Smooth muscle cell (in vitro differentiated cells): ENCODE results near the gene AMFR. TPM values are rescaled to one million over a fixed set of nuclear protein-coding genes. Genes with fewer than 3 reads are reported as not detected.

Source experiments
- DNase-seq: peaks from one replicate; lab custom pipeline; 2025; ENCODE audit not compliant: unreplicated experiment; lab: John Stamatoyannopoulos, UW
- H2AFZ ChIP-seq: fragments of 200-600 bp; sonication (generic); 2 replicates; pipeline ENCODE4 v1.6.0; 2016; ENCODE audit warnings: antibody characterized with exemption, low read depth, mild to moderate bottlenecking
- H3F3A ChIP-seq: fragments of 200-600 bp; sonication (generic); 2 replicates; pipeline ENCODE4 v1.6.0; 2017; ENCODE audit warnings: antibody characterized with exemption, low read depth
- H3K27ac ChIP-seq: fragments of 200-600 bp; sonication (generic); 2 replicates; pipeline ENCODE4 v1.5.1; 2016; ENCODE audit warnings: low read depth, mild to moderate bottlenecking
- H3K27me3 ChIP-seq: fragments of 200-600 bp; sonication (generic); 2 replicates; pipeline ENCODE4 v1.6.1; 2016; ENCODE audit warnings: low read depth, mild to moderate bottlenecking
- H3K36me3 ChIP-seq: fragments of 200-600 bp; sonication (generic); 2 replicates; pipeline ENCODE4 v1.5.1; 2016; ENCODE audit warnings: low read depth
- H3K4me1 ChIP-seq: fragments of 200-600 bp; sonication (generic); 2 replicates; pipeline ENCODE4 v1.5.1; 2016; ENCODE audit warnings: low read depth
- H3K4me2 ChIP-seq: fragments of 200-600 bp; sonication (generic); 2 replicates; pipeline ENCODE4 v1.6.0; 2016; ENCODE audit warnings: mild to moderate bottlenecking
- H3K4me3 ChIP-seq: fragments of 200-600 bp; sonication (generic); 2 replicates; pipeline ENCODE4 v1.5.1; 2016; ENCODE audit warnings: mild to moderate bottlenecking
- H3K79me2 ChIP-seq: fragments of 200-600 bp; sonication (generic); 2 replicates; pipeline ENCODE4 v1.6.0; 2016; ENCODE audit warnings: low read depth, mild to moderate bottlenecking
- H3K9ac ChIP-seq: fragments of 200-600 bp; sonication (generic); 2 replicates; pipeline ENCODE4 v1.6.0; 2016; ENCODE audit warnings: low read depth
- H3K9me3 ChIP-seq: fragments of 200-600 bp; sonication (generic); replicated peaks from 2 replicates; pipeline ENCODE4 v1.5.1; 2016; ENCODE audit warnings: low read depth
- H4K20me1 ChIP-seq: fragments of 200-600 bp; sonication (generic); 2 replicates; pipeline ENCODE4 v1.6.0; 2016; ENCODE audit warnings: low read depth
- WGBS: methylation state at CpG from one replicate; pipeline ENCODE4 v1.1.7; 2016; ENCODE audit warnings: low lambda C conversion rate; 5-methylcytosine and 5-hydroxymethylcytosine counted together
- polyA plus RNA-seq: library from polyadenylated mRNA; unstranded; fragments of >200 nt; fragmentation: Nextera tagmentation; extraction: Ambion mirVana; gene quantifications from 2 replicates; pipeline ENCODE4 v1.2.1, GENCODE V29; 2016
- total RNA-seq: library from RNA; depleted of rRNA; stranded (reverse); fragments of >200 nt; gene quantifications from 2 replicates; pipeline ENCODE4 v1.2.3, GENCODE V29; 2014
- TF ChIP-seq, protein P1 (sequence below): fragments of 200-600 bp; sonication (generic); IDR thresholded peaks from 2 replicates; pipeline ENCODE4 v1.5.1; 2017; ENCODE audit warnings: borderline replicate concordance, mild to moderate bottlenecking, antibody characterized with exemption; ENCODE audit not compliant: insufficient read depth, poor library complexity, severe bottlenecking

The AMFR gene
- total and polyA plus RNA-seq, 2 experiments from 2014 or later = 45.2 to 76.6 TPM

DNA sequence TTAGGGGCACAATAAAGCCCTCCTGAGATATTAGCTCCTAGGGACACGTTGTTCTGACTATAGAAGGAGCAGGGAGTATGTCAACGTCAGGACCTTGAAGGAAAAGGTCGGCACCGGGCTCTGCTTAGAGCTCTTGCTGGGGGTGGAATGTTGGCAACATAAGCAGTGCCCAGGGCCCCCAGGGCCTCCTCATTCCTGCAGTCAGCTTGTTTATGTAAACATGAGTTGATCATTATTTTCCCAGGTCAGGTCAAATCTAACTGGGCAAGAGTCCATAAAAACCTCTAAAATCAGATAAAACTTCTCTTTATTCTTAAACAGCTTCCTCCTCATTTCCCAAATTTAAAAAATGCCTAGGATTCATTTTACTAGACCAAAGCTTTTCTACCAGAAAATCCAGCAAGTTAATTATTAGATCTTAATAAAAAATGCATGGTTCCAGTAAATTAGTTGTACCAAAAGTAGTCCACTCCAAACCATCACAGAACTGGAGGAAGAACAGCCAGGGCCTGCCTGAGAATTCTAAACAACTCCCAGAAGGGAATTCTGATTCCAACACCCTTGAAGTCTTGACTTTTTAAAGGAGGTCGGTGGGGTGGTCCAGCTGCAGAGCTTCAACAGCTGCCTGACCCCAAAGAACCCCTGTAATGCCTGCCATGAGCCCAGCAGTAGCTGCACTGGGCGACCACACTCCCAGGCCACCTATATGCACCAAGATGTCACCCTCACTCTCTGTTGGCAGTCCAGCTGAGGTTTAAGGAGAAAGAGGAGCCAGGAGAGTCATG lies 54.3 kb downstream of the AMFR start:
- Histone ChIP-seq H4K20me1 (peaks cover 16% of the 10 kb centered on the region), H3K4me3 (no peak overlapping the region), H3K79me2 (peaks cover under 1% of the 10 kb centered on the region), H2AFZ (no peak overlapping the region), H3K27ac (peak overlapping the region; percentile 7), H3K36me3 (no peaks in the 10 kb centered on the region), H3K4me2 (no peak overlapping the region), H3K9ac (no peak overlapping the region), H3K9me3 (no peaks in the 10 kb centered on the region), H3K4me1 (no peaks in the 10 kb centered on the region), H3F3A (no peaks in the 10 kb centered on the region), H3K27me3 (no peaks in the 10 kb centered on the region)
- DNase-seq = no peak
- TF ChIP-seq, protein P1, sequence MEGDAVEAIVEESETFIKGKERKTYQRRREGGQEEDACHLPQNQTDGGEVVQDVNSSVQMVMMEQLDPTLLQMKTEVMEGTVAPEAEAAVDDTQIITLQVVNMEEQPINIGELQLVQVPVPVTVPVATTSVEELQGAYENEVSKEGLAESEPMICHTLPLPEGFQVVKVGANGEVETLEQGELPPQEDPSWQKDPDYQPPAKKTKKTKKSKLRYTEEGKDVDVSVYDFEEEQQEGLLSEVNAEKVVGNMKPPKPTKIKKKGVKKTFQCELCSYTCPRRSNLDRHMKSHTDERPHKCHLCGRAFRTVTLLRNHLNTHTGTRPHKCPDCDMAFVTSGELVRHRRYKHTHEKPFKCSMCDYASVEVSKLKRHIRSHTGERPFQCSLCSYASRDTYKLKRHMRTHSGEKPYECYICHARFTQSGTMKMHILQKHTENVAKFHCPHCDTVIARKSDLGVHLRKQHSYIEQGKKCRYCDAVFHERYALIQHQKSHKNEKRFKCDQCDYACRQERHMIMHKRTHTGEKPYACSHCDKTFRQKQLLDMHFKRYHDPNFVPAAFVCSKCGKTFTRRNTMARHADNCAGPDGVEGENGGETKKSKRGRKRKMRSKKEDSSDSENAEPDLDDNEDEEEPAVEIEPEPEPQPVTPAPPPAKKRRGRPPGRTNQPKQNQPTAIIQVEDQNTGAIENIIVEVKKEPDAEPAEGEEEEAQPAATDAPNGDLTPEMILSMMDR = no peak
- WGBS = 87% methylated on average over 6 of the region's 6 CpGs

DNA sequence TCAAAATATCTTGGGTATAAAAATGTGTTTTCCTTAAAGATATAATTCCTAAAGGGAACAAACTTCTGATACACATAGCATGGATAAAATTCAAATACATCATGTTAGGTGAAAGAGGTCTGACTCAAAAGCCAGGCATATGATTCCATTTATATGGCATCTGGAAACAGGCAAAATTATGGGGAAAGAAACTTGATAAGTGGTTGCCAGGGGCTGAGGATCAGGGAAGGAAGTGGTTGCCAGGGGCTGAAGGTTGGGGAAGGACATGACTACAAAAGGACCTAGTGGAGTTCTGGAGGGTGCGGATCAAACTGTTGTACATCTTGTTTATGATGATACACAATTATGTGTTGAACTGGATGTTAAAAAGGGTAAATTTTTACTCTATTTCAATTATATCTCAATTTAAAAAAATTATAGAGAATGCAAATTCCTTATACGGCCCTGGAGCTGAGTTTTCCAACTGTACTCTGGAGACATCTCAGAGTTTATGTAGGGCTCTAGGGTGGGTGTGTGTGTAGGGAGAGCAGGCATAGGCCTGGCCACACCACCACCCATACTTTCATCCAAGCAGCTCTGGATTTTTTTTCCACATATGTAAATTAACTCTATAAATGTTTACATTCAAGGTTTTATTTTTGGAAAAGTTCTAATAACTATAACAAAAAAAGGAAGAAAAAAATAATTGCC lies 55.0 kb downstream of the AMFR start:
- Histone ChIP-seq H3K9me3 (no peaks in the 10 kb centered on the region), H2AFZ (no peak overlapping the region), H4K20me1 (peaks cover 16% of the 10 kb centered on the region), H3K9ac (no peak overlapping the region), H3K4me1 (no peaks in the 10 kb centered on the region), H3F3A (no peaks in the 10 kb centered on the region), H3K79me2 (no peaks in the 10 kb centered on the region), H3K27me3 (no peaks in the 10 kb centered on the region), H3K27ac (peak overlapping the region; percentile 7), H3K4me3 (no peak overlapping the region), H3K36me3 (no peaks in the 10 kb centered on the region), H3K4me2 (no peak overlapping the region)
- TF ChIP-seq, protein P1 = no peak
- DNase-seq = no peak
- whole genome bisulfite sequencing = 95% methylated on average over 2 of the region's 2 CpGs

DNA sequence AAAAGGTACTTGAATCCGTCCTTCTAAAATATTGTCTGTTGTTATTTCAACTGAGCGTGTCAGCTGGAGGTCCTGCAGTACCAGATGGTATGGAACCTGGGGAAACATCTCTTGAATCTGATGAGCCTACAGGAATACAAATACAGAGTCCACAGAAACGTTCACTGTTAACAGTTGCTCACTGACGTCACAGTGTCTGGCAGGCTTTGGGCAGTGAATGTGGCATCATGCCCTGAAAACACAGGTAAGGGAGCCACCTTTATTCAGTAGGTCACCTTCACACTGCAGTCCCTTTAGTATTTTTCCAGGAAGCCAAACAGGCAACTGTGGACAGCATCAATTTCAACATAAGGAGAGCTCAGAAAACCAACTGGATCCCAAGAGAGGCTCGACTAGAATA lies 56.1 kb downstream of the AMFR start:
- WGBS = 98% methylated on average over 5 of the region's 5 CpGs
- Histone ChIP-seq H3K4me3 (no peak overlapping the region), H4K20me1 (peaks cover 16% of the 10 kb centered on the region), H3K4me1 (no peaks in the 10 kb centered on the region), H3K27ac (no peak overlapping the region), H3K9ac (no peak overlapping the region), H3K27me3 (no peaks in the 10 kb centered on the region), H3K36me3 (no peaks in the 10 kb centered on the region), H3K4me2 (no peak overlapping the region), H3F3A (no peaks in the 10 kb centered on the region), H3K79me2 (no peaks in the 10 kb centered on the region), H2AFZ (no peak overlapping the region), H3K9me3 (no peaks in the 10 kb centered on the region)
- no peak for DNase-seq
- TF ChIP-seq, protein P1 = no peak

DNA sequence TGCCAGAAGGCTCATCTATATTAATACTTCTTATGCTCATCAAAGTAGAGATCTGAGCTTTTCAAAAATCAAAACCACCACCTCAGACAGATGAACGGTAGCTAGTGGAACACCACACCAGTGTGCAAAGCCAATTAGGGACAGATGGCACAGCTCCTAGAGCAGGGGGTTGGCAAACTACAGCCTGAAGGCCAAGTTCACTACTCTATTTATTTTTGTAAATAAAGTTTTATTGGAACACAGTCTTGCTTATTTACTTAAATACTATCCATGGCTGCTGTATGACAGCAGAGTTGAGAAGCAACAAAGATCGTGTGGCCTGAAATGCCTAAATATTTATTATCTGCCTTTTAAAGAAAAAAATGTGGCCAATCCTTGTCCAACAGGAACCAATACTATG lies 56.8 kb downstream of the AMFR start:
- no peak overlapping the region for H3K4me2 ChIP-seq
- H3K9me3 ChIP-seq = no peaks in the 10 kb centered on the region
- peaks cover 16% of the 10 kb centered on the region for H4K20me1 ChIP-seq
- TF ChIP-seq, protein P1 = no peak
- 95% methylated on average over 2 of the region's 2 CpGs for WGBS
- no peaks in the 10 kb centered on the region for H3F3A ChIP-seq
- H3K79me2 ChIP-seq = no peaks in the 10 kb centered on the region
- DNase-seq = no peak
- H3K4me1 ChIP-seq = no peaks in the 10 kb centered on the region
- no peaks in the 10 kb centered on the region for H3K27me3 ChIP-seq
- no peak overlapping the region for H2AFZ ChIP-seq
- H3K27ac ChIP-seq = no peak overlapping the region
- no peak overlapping the region for H3K9ac ChIP-seq
- H3K4me3 ChIP-seq = no peak overlapping the region
- H3K36me3 ChIP-seq = no peaks in the 10 kb centered on the region
